Inferior parietal cortex (tissue), 1 donor: ENCODE results near the gene GAK.
A peak's percentile ranks its signal among the peaks of the same experiment; 100 is the strongest.
"Not testable (repeated sequence)": the region's sequence is repeated elsewhere in the genome, so short reads cannot be mapped to it uniquely, and the experiment has no call there.

Experiments
- DNase-seq: peaks from one replicate; pipeline ENCODE4 v3.0.0-alpha.2; 2016; ENCODE audit errors: extremely low spot score

GAK gene

DNA sequence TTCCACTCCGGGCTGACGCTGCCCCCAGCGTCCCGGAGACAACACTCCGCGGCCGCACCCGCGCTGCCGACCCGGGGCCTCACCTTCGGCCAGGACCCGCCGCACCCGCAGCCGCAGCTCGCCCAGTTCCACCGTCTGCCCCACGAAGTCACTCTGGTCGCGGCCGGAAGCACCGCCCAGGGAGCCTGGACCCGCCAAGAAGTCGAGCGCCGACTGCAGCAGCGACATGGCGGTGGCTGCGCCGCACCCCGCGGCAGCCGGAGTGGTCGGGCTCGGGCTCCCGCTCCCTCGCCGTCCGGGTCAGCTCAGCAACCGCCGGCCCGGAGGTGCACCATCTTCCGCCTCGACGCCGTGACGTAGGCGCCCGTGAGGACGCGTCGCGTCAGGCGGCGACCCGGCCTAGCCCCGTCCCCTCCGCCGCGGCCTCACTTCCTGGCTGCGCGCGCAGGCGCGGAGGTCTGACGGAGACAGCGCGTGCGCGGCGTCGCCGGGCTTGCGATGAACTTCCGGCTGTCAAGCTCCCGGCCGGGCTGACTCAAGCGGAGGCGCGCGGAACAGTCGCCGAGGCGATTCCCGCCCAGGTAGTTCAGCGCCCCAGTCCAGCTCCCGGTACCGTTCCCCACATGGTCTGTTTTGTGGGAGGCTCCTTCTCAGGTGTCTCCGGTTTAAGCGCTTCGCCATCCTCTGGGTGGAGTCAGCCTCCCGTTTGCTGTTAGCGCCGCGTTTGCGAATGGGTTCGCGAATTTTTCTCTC is at the start of gene GAK, which contains the start of gene TMEM175:
GAK (minus strand) TSS at position 357 of the 753 bp plus-strand sequence; CDS start at position 228, 129 bp downstream.
TMEM175 (plus strand) TSS at position 501 of the 753 bp plus-strand sequence. CDS start 15,280 bp downstream, outside the sequence.
- DNase-seq = peak; percentile 94

DNA sequence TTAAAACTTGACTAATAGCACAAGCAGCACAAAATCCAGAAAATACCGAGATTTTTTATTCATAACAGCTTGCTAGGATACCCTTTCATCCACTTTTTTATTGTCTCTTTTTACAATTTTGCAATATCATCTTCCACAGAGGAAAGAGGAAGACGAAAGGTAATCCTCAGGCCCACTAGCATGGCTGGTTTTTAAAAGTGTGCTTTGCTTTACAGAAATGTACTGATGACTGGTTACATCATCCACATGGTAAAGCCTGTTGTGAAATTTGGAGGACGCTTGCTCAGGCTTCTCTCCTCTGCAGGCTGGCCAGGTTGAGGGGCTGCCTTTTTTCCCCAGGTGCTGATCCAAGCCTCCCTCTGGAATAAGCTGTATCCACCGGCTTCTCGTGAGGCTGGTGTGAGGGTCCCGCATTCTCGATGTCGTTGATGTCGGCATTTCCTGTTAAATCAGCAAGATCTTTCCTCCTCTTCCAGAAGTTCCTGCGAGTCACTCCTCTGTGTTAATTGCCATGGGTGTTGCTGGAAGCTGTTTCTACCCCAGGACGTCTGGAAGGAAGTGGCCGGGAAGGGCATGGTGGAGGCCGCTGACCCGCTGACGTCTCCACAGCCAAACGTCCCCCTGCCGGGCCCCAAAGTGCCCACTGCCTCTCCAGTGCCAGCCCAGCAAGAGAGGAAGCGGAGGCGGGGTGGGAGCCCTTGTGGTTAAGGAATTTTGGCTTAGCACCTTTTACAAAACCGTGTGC is 47.0 kb upstream of the GAK start:
- DNase-seq = no peak

DNA sequence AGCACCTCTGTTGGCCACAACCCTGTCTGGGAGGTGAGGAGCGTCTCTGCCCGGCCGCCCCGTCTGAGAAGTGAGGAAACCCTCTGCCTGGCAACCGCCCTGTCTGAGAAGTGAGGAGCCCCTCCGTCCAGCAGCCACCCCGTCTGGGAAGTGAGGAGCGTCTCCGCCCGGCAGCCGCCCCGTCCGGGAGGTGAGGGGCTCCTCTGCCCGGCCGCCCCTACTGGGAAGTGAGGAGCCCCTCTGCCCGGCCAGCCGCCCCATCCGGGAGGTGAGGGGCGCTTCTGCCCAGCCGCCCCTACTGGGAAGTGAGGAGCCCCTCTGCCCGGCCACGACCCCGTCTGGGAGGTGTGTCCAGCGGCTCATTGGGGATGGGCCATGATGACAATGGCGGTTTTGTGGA is 43.9 kb upstream of the GAK start:
- DNase-seq = not testable (repeated sequence)

DNA sequence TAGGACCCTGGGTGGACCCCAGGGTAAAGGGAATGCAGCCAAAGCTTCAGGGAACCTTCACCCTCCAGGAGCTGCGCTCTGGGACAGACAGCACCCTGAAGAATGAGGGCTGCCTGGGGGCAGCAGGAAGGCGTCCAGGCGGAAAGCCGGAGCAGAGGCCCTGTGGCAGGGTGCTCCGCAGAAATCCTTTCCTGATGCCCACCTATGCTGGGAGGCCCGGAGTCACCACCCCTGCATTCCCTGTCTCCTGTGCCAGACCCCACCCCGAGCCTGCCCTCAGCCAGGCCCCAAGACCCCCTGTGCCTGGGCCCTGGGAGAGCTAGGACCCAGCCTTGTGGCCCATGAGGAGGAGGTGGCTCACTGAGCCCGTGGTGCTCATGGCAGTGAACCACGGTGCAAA is 42.6 kb upstream of the GAK start:
- no peak for DNase-seq

DNA sequence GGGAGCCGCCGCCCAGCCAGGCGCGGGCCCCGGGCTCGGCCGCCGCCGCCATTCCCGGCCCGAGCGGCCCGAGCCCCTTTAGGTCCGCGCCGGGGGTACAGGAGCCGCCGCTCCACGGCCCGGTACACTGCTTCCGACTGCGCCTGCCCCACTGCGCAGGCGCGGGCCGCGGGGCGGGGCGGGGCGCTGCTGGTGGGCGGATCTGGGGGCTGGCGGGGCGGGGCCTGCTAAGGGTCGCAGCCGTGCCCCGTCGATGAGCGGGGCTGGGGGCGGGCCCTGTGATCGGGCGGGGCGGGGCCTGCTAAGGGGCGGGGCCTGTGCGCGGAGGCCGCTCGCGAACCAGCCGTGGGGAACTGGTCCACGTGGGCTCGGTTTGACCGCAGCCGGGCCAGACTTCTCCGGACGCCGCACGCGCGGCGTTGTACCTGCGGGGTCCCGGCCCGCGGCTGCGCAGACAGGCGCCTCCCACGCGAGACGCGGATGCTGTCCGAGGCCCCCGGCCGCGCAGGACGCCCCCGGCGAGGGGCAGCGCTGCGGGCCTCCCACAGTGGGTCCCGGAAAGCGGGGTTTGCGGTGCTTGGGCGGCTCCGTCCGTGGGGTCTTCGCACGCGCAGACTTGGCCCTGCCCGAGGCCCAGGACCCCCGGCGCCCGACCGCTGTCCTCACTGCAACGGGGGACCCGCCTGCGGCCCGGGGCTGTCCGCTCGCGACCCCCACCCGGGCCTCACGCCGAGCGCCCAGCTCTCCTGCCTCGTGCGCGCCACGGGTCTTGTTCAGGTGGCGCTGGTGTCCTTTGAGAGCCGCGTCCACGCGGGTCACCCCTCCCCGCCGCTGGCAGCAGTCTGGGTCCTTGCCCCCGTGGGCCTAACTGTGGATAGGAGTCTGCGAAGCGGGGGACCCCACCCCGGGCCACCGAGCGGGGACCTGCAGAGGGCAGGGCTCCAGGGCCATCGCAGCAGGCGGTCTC is 41.6 kb upstream of the GAK start, which contains the start of gene DGKQ:
DGKQ (minus strand) TSS at position 139 of the 967 bp plus-strand sequence; CDS start at position 52, 87 bp downstream.
- DNase-seq = peak; percentile 77

DNA sequence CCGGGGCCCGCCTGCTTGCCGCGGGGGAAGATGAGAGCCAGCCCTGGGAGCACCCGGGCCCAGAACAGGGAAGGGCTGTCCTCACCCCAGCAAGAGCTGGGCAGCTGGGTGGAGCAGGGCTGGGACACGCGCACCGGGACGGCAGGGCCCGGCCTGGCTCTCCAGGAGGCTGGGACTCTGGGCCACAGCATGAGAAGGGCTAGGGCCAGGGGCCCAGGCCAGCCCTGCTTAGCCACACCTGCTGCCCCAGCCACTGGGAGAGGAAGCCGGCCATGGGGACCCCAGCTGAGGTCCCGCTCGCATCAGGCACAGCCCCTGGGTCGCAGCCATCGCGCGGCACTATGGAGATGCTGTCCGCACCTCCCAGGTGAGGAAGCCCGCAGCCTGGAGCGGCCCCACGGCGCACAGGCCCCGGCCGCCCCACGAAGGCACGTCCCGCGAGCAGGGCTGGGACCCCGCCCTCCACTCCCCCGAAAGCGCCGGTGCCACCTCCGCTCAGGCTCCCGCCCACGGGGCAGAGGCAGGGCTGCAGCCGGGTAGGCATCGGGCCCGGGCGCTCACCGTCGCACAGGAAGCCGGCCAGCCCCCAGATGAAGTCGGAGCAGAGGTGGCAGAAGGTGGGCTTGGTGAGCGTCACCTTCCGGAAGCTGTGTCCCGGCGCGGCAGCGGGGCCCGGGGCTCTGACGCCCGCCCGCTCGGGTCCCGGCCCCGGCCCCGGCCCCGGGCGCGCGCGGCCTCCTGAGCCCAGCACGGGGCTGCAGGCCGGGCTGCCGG is 40.7 kb upstream of the GAK start:
- no peak for DNase-seq

DNA sequence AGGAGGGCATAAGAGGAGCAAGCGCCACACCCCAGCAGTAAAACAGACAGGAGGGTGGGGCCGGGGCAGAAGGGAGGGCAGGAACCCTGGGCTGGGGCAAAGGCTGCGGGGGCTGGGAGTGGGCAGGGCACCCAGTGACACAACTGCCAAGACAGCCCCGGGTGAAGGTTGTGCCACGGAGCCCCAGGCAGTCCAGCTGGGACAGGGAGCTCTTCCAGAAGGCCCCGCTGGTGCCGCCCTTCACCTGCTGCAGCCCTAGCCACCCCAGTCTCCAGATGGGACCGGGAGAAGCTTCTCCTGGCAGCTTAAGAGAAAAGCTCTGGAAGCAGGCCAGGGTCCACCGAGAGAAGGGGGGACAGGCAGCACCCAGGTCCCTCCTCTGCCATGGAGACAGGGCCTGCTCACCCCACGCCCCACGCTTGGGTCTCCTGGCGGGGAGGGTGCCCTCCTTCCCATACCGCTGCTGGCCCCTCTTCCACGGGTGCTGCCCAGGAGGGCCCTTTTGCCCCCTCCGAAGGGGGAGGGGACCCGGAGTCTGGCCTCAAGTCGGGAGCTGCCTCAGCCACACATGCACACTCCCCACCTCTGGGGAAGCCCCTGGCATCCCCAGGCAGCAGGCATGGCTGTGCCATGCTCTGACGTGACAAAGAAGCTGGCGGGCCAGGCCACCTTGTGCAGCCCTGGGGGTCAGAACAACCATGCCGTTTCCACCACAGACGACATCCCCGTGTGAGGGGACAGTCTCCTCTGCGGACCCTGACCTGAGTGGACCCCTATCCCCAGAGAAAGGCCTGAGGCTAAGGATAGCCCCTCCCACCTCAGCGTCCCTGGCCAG is 39.8 kb upstream of the GAK start:
- no peak for DNase-seq

DNA sequence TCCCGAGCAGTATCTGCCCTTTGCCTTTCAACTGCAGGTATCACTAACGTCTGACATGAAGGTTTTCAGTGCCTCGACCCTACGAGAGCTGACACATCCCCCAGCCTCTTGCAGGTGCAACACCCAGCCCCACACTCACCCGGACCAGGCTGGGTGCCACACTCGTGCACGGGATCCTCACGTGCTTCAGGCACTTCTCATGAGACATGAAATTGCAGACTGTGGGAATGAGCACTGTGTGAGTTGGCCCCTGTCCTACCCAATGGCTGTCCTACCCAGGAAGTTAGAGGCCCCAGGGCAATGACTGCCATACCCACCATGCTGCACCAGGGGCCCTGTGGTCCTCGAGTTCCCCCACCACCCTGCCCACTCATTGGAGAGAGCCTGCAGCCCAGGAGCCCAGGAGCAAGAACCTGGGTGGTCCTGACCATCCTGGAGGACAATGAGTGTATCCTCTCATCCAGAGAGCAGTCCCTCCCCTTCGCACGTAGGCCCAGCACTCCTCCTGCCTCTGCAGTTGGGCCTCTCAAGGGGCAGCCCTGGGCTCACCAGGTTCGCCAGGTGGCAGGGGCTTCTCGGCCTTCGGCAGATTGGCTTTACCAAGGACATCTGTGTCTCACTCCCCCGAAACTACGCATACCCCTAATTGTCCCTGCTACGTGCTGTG is 38.9 kb upstream of the GAK start:
- DNase-seq = no peak

DNA sequence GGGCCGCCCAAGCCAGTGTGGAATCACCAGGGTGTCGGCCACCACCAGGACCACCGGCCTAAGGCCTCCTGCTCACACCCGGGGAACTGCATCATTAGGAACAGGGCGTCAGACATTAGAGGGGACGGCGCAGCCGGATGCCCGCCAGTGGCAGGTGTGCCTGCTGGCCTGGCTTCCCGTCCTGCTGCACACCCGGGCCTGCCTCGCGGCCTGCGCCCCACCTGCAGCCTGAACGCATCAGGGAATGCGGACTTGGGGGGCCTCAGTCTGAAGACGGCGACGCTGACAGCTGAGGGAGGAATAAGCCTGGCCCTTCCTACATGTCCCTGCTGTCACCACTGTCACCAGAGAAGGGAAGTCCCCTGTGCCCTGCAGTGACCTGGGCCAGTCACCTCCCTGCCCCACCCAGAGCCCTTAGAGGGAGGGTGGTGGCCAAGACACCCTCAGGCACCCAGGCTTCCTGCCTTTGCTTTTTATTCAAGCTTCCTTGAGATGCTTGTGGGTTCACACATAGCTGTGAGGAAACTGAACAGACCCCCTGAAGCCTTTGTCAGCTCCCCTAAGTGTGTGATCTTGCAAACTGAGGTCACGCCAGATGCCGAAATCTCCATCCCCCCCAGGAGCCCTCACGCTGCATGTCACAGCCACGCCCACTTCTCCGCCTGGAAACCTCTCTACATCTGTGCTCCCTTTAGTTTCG is 38.1 kb upstream of the GAK start:
- DNase-seq = no peak

DNA sequence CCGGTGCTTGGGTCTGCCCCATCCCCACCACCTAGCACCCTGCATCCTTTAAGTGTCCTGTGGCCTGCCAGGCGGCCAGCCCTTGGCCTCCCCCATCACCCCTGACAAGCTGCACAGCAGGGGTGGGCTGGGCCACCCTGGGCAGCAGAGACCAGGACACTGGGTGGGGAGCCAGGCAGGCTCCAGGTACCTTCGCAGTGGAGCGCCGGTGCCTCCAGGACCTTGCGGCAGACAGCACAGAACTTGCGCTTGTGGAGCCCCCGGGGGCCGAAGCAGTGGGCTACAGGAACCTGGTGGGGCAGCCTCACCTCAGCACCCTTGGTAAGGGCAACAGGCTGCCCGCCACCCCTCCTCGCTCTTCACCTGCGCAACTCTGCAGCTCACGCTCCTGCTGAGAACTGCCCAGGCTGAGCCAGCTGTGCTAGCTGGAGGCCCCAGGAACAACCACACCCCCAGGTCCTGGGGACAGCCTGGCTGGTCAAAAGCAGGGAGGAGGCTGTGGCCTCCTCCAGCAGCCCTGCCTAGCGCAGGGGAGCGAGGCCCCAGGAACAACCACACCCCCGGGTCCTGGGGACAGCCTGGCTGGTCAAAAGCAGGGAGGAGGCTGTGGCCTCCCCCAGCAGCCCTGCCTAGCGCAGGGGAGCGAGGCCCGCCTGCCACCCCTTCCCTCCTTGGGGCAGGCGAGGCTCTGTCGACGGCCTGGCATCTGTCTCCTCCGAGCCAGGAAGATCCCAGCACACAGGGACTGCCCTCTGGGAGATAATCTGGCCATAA is 36.7 kb upstream of the GAK start:
- no peak for DNase-seq

DNA sequence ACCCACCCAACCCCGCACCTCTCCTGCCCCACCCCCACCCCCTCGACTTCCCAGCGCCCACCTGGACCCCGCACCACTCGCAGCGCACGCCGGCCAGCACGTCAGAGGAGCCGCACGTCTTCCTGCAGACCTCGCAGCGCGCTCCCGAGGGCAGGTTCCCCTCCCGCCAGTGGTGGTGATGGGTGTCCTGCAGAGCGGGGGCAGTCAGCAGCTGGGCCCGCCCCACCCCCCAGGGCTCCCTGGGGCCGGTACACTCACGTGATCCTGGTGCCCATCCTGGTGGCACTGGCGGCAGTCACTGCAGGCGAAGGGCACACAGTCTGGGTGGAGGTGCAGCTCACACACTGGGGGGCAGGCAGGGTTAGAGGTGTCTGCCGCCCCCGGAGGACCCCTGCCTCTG is 36.1 kb upstream of the GAK start:
- no peak for DNase-seq

DNA sequence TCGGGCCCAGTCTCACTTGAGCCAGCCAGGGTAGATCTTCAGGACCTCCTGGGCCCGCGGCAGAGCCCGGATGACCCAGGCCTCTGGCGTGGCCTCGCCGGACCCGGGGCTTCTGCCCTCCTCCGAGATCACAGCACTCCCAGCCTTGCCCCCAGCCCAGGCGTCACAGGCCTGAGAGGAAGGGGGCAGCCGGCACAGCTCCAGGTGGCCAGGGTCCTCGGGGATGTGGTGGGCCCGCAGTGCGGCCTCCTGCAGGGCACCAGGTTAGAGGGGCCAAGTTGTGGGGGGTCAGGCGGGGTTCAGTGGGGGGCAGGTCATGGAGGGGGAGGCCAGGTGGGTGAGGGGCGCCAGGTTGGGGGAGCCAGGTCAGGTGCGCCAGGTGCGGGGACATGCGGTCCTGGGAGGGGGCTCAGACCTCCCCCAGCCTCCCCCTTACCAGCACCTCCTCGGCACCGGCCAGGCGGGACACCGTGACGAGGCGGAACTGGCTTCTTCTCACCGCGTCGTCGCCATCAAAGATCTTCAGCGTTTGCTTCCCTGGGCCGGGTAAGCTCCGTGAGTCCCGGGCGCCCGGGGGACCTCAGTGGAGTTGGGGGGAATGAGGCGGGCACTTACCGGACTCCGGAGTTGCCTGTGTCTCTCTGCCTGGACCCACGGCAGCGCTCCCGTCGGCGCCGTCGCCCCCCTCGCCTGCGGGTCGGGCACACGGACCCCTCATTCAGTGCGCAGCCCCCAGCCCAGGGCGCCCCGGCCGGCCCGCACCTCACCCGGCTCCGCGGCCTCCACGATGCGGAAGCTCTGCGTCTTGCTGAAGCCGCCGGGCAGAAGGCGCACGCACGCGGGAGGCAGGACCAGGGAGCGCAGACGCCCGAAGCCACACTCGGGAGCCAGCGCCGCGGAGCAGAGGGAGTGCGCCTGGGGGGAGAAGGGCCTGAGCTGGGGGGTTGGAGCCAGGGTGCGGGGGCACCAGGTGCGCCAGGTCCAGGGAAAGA is 35.3 kb upstream of the GAK start:
- no peak for DNase-seq

DNA sequence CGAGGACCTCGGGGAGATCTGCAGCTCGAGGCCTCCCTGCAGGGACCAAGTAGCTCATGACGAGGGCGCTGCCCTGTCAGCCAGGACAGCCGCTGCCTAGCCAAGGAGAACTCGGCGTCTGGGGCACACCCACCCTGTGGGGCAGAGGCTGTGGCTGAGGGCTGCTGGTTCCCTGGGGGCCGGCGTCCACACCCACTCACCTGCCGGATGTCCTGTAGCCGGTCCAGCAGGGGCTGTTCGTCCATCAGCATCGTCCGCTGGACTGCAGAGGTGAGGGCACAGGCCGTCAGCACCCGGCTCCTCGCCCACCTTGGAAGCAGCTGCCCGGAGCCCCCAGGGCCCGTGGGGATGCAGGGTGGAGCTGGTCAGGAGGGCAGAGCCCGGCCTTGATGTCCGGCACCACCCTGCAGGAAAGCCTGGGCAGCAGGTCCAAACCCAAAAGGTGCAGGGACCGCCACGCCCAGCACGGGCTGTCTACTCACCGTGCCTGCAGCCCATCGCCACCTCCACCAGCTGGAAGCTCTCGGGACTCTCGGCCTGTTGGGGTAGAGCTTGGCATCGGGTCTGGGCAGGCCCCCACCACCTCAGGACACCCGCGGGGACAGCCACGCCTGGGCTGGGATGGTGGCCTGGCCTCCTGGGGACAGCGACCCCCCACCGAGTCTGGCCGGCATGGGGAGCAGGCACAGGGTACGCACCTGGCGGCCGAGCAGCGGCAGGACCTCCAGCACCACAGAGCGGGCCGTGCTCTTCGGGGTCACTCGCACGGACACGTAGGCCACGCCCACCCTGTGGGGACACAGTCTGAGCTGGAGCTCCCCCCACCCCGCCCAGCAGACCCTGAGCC is 34.4 kb upstream of the GAK start:
- no peak for DNase-seq

DNA sequence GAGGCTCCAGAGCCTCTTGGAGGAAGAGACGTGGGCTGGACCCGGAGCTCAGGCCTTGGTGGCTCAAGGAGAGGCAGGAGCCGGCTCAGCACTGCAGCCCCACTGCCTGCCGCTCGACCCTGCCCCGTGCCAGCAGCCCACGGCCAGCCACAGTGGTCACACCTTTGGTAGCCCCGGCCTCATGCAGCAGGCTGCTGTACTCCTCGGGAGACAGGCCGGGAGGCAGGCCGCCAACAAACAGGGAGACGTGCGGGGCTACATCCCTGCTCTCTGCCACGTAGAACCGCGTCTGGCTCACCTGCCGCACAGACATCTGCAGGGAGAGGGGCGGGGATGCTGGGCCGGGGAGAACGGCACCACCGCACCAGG is 33.6 kb upstream of the GAK start:
- DNase-seq = no peak

DNA sequence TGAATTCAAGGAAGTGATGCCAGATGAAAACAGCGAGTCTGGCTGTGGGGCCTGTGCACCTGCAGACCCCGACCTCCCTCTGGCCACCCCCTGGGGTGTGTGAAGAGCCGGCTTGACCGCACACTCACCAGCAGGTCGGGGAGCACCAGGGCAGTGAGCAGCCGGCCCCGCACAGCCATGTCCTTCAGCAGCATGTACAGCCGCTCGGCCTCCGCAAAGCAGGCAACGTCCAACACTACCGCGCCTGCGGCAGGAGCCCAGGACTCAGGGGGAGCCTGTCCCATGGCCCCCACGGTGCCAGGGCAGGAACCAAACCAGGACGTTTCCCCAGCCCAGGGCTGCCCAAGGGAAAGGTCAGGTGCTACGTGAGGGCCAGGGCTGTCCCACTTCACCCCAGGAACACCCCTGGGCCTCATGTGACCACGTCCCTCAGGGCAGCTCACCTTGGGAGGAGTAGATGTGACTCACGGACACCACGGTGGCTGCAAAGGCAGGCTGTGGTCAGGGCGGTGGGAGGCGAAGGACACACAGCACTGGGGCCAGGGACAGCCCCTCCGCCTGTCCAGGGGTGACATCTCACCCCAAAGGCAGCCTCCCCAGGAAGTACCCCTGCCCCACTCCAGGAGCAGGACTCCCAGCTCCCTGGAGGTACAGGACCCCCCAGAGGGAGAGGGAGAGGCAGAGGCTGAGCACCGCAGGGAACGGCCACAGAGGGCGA is 33.1 kb upstream of the GAK start:
- DNase-seq = no peak
